ENCODE data around the gene PAK1.

PAK1 gene

DNA sequence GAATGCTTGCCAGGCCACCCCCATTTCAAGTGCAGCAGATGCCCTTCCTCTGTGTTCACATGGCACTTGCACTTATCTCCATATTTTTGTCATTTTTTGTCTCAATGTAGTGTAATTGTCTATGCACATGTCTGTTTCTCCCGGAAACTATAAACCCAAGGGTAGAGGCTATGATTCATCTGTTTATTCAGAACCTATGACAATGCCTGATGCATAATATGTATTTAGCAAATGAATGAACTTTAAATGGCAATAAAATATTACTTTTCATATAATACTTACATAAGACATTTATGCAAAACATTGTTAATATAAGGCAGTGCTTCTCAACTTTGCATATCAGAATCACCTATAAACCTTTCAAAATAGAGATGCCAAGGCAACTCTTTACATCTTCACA is 6.7 kb downstream of the PAK1 start:
- ChIA-PET POLR2A (no interaction called here), CTCF (interaction anchor here (0.5 kb wide), 1 partner anchor 614 kb away, joined by 3 read pairs; no protein-coding TSS in a partner anchor)
- TF ChIP-seq ZNF384 (IDR thresholded peaks at IDR 0.05) (no peak), HDGF (IDR thresholded peaks at IDR 0.05; ENCODE audit: borderline replicate concordance) (no peak), NFRKB (IDR thresholded peaks at IDR 0.05) (no peak)
- DNase-seq (ENCODE audit: extremely low spot score): no peak

DNA sequence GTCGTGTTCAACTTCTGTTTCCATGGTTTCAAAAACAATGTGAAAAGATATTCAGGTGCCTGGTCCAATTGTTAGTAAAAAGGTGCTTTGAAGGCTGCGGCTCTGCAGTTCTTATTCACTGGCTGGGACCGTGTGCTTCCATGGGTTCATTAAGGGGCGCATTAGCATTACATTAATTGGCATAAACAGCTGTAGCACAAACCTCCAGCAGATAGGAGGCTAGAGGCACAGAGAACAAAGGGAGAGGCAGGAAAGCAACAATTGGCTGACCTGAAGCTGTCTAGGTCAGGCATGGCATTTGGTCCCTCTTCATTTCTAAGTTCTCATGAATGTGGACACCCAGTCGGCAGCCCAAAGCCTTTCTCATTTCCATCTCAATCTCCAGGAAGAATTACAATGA is 16.6 kb downstream of the PAK1 start:
- no peak for DNase-seq (ENCODE audit: extremely low spot score)
- TF ChIP-seq L3MBTL2 (conservative IDR thresholded peaks at IDR 0.05) (no peak), ARNT (IDR thresholded peaks at IDR 0.05) (no peak), LEF1 (IDR thresholded peaks at IDR 0.05; ENCODE audit: borderline replicate concordance) (no peak), CTBP1 (IDR thresholded peaks at IDR 0.05; ENCODE audit: borderline replicate concordance) (no peak), SUZ12 (IDR thresholded peaks at IDR 0.05) (no peak), TARDBP (IDR thresholded peaks at IDR 0.05) (no peak), ZNF384 (IDR thresholded peaks at IDR 0.05) (no peak)
- ChIA-PET POLR2A (no interaction called here), CTCF (interaction anchor here (1.2 kb wide), 1 partner anchor 14 kb away, joined by 4 read pairs; no protein-coding TSS in a partner anchor)

DNA sequence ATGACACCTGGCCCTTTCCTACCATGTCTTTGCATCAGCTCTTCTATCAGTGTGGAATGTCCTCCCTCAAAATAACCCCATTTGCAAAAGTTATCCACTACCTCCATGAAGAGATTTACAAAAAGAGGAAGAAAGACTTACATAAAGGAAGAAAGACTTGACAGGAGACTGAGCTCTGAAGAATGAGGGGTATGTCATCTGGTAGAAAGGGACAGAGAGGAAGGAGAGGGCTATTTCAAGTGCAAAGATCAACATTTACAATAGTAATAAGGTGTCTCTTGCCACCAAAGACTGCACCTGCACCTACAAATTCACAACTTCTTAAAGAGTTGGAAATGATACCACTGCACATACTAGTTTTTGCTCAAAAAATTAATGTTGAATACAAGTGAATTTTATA is 18.2 kb downstream of the PAK1 start:
- DNase-seq (ENCODE audit: extremely low spot score): no peak
- TF ChIP-seq ELF4 (IDR thresholded peaks at IDR 0.05) (no peak), L3MBTL2 (conservative IDR thresholded peaks at IDR 0.05) (no peak), FOXM1 (IDR thresholded peaks at IDR 0.05; ENCODE audit: borderline replicate concordance) (no peak), TARDBP (IDR thresholded peaks at IDR 0.05) (no peak), NFRKB (IDR thresholded peaks at IDR 0.05) (no peak), SUZ12 (IDR thresholded peaks at IDR 0.05) (no peak), ARNT (IDR thresholded peaks at IDR 0.05) (no peak), CTBP1 (IDR thresholded peaks at IDR 0.05; ENCODE audit: borderline replicate concordance) (no peak), LEF1 (IDR thresholded peaks at IDR 0.05; ENCODE audit: borderline replicate concordance) (no peak), BHLHE40 (IDR thresholded peaks at IDR 0.05; ENCODE audit: borderline replicate concordance) (no peak), FOXA1 (IDR thresholded peaks at IDR 0.05) (no peak), FOXK2 (IDR thresholded peaks at IDR 0.05) (no peak), SP1 (IDR thresholded peaks at IDR 0.05) (no peak), ZNF384 (IDR thresholded peaks at IDR 0.05) (no peak), HDGF (IDR thresholded peaks at IDR 0.05; ENCODE audit: borderline replicate concordance) (no peak)
- TF ChIP-seq, protein P1, sequence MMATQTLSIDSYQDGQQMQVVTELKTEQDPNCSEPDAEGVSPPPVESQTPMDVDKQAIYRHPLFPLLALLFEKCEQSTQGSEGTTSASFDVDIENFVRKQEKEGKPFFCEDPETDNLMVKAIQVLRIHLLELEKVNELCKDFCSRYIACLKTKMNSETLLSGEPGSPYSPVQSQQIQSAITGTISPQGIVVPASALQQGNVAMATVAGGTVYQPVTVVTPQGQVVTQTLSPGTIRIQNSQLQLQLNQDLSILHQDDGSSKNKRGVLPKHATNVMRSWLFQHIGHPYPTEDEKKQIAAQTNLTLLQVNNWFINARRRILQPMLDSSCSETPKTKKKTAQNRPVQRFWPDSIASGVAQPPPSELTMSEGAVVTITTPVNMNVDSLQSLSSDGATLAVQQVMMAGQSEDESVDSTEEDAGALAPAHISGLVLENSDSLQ (IDR thresholded peaks at IDR 0.05): no peak
- POLR2A ChIA-PET: no interaction called here
- CTCF ChIA-PET: no interaction called here

DNA sequence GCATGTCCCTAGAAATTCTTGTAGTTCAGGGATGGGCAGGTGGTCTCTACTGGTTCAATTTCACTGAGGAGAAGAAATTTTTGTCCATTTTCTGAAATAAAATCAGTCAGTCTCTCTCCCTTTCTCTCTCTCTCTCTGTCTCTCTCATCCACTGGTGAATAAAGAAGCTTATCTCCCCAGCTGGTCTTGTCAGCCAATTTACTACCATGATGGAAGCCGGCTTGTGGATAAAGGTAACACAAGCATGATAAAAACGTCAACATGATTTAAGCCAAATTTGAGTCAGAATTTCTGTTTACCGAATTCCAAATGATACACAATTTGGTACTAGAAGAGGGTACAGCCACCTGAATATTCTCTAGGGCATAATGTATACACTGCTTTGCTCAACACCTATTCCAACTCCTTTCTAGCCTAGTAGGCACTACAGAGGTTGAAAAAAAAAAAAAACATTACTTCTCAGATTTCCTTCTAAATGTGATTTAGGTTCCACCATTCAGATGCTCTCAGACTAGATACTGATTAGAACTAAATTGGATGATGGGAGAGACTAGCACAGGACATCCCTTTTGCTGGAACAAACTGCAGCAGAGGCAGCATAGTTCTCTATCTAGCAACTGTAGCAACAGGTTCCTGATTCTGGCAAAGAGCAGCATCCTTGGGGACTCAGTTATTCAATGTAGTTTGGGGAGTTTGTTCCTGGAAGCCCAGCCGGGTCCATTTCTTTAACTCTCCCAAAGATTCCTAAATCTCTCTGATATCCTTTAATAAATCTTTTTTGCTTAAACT is 18.8 kb downstream of the PAK1 start:
- DNase-seq (ENCODE audit: extremely low spot score): no peak
- ChIA-PET POLR2A (no interaction called here), CTCF (no interaction called here)
- TF ChIP-seq BHLHE40 (IDR thresholded peaks at IDR 0.05; ENCODE audit: borderline replicate concordance) (no peak), ARNT (IDR thresholded peaks at IDR 0.05) (no peak), FOXA1 (IDR thresholded peaks at IDR 0.05) (no peak), FOXK2 (IDR thresholded peaks at IDR 0.05) (no peak), L3MBTL2 (conservative IDR thresholded peaks at IDR 0.05) (no peak), NFRKB (IDR thresholded peaks at IDR 0.05) (no peak), SP1 (IDR thresholded peaks at IDR 0.05) (no peak), TARDBP (IDR thresholded peaks at IDR 0.05) (no peak), ELF4 (IDR thresholded peaks at IDR 0.05) (no peak), SUZ12 (IDR thresholded peaks at IDR 0.05) (no peak), CTBP1 (IDR thresholded peaks at IDR 0.05; ENCODE audit: borderline replicate concordance) (no peak), ZNF384 (IDR thresholded peaks at IDR 0.05) (no peak), FOXM1 (IDR thresholded peaks at IDR 0.05; ENCODE audit: borderline replicate concordance) (no peak), LEF1 (IDR thresholded peaks at IDR 0.05; ENCODE audit: borderline replicate concordance) (no peak), HDGF (IDR thresholded peaks at IDR 0.05; ENCODE audit: borderline replicate concordance) (no peak)
- TF ChIP-seq, protein P1 (IDR thresholded peaks at IDR 0.05): no peak

DNA sequence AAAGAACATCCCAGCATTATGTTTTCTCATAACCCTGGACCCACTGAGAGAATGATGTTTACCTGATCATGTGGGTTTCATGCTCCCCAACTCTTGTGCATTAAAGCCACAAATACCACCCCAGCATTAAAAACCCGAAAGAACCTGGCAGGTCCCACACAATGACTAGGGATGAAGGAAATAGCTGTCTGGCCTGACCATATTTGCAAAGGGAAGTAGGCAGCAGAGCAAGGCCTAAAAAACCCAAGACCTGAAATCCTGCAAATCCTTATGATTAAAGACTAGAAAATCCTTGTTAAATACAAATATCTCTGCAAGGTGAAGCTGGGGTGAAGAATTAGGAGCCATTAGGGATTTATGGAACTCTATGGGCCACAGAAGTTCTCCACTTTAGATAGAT is 23.7 kb downstream of the PAK1 start:
- CTCF ChIA-PET: no interaction called here
- TF ChIP-seq ELF4 (IDR thresholded peaks at IDR 0.05) (no peak), FOXK2 (IDR thresholded peaks at IDR 0.05) (no peak), BHLHE40 (IDR thresholded peaks at IDR 0.05; ENCODE audit: borderline replicate concordance) (no peak), TARDBP (IDR thresholded peaks at IDR 0.05) (no peak), ZNF384 (IDR thresholded peaks at IDR 0.05) (no peak), ARNT (IDR thresholded peaks at IDR 0.05) (no peak), SUZ12 (IDR thresholded peaks at IDR 0.05) (no peak), FOXM1 (IDR thresholded peaks at IDR 0.05; ENCODE audit: borderline replicate concordance) (no peak), SP1 (IDR thresholded peaks at IDR 0.05) (no peak), CTBP1 (IDR thresholded peaks at IDR 0.05; ENCODE audit: borderline replicate concordance) (no peak), L3MBTL2 (conservative IDR thresholded peaks at IDR 0.05) (no peak), FOXA1 (IDR thresholded peaks at IDR 0.05) (no peak)
- DNase-seq (ENCODE audit: extremely low spot score): no peak
- POLR2A ChIA-PET: no interaction called here

DNA sequence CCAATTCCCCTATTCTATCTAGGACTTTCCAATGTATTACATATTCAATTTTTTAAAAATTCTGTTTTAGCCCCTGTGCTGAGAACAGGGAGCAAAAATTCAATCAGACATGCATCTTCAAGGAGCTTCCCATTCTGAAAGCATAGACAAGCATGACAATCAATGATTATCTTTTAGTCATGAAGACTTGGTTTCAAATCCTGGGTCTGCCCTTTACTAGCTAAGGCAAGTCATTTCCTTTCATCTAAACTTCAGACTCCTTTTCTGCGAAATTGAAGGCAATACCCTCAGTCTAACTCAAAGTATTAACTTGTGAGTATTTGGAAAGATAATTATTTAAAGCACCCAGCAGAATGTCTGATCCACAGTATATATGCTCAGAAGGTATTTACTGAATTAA is 24.1 kb downstream of the PAK1 start:
- POLR2A ChIA-PET: no interaction called here
- no peak for TF ChIP-seq BHLHE40 (IDR thresholded peaks at IDR 0.05; ENCODE audit: borderline replicate concordance)
- no peak for DNase-seq (ENCODE audit: extremely low spot score)
- CTCF ChIA-PET: no interaction called here

DNA sequence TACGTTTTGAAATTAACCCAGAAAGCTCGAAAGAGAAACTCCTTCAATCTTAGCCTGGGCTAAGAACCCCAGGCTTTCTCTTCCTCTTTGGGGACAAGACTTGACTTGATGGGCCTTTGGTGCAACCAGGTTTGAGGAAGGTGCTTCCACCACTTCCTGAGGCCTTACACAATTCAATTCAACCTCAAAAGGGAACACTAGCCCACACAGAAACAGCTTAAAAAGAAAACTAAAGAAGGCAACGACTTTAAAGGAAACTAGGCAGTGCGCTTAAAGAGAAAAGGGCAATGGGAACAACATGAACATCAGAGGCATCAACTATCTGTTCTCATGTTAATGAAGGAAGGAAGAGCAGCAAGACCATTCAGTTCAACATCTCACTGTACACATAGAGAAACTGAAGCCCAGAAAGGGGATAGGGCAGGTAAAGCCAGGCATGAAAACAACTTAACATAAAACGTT is 24.8 kb downstream of the PAK1 start:
- POLR2A ChIA-PET: no interaction called here
- no peak for TF ChIP-seq L3MBTL2 (conservative IDR thresholded peaks at IDR 0.05)
- TF ChIP-seq ZNF384 (IDR thresholded peaks at IDR 0.05): no peak
- TF ChIP-seq ELF4 (IDR thresholded peaks at IDR 0.05): no peak
- no peak for TF ChIP-seq CTBP1 (IDR thresholded peaks at IDR 0.05; ENCODE audit: borderline replicate concordance)
- no peak for TF ChIP-seq FOXM1 (IDR thresholded peaks at IDR 0.05; ENCODE audit: borderline replicate concordance)
- no peak for TF ChIP-seq SP1 (IDR thresholded peaks at IDR 0.05)
- TF ChIP-seq NFRKB (IDR thresholded peaks at IDR 0.05): no peak
- no peak for TF ChIP-seq ARNT (IDR thresholded peaks at IDR 0.05)
- TF ChIP-seq HDGF (IDR thresholded peaks at IDR 0.05; ENCODE audit: borderline replicate concordance): no peak
- no peak for TF ChIP-seq LEF1 (IDR thresholded peaks at IDR 0.05; ENCODE audit: borderline replicate concordance)
- TF ChIP-seq SUZ12 (IDR thresholded peaks at IDR 0.05): no peak
- TF ChIP-seq TARDBP (IDR thresholded peaks at IDR 0.05): no peak
- CTCF ChIA-PET: interaction anchor here (0.8 kb wide), 1 partner anchor 99 kb away, joined by 3 read pairs; no protein-coding TSS in a partner anchor
- no peak for DNase-seq (ENCODE audit: extremely low spot score)

Measured in HEK293T (cell line).